Hematopoietic multipotent progenitor cell treated with erythropoietin and hydrocortisone succinate and interleukin-3 and kit ligand, for 17 days (in vitro differentiated cells): ENCODE data around the gene DRC1.
"Not testable (repeated sequence)": the region's sequence is repeated elsewhere in the genome, so short reads cannot be mapped to it uniquely, and the experiment has no call there.

ENCODE experiments used
- DNase-seq: peaks from one replicate; pipeline ENCODE4 v3.0.0-alpha.2; 2015; ENCODE audit warnings: low spot score

DRC1 gene

DNA sequence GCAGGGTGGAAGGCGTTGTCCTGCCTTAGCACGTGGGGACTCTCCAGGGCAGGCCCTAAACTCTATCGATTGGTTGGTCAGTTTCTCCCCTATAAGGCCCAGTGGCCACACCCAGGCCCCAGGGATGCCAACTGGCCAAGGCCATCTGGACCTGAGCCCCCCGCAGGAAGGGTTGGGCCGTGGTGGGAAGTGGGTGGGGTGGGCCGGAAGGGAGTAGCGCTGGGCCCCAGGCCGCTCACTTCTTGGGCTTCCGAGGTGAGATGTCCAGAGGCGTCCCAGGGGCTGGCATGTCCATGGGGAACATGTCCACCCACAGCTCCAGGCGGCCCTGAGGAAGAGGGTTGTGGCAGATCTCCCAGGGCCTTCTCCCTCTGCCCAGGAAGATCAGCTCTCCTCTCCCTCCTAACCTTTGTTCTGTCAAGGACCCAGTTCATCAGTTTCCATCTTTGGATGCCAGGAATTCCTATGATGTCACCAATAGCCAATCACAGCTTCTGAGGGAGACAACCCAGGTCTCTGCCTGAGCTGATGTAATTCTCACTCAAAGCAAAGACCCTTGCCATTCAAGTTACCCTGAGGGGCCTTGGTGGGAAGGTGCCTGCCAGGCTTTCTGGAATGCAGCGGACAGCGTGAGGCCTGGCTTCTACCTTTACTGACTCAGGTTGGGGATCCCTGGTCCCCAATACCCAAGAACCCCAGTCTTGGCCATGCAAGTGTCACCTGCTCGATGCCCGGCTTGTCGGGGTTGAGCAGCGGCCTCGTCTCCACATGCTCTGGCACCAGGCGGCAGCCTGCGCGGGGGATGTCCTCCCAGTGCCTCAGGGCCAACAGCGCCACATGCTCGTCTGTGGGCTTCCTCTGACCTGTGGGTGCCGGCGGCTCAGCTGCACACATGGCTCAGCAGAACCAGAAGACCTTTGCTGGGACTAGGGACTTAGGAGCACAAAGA is 61.8 kb downstream of the DRC1 start:
- no peak for DNase-seq

- no peak for DNase-seq
These were observed 62.9 kb downstream of the DRC1 start for GRCh38 chr2:26464390-26465265.

GRCh38 chr2:26465266-26465925 is 63.7 kb downstream of the DRC1 start:
- no peak for DNase-seq

DNA sequence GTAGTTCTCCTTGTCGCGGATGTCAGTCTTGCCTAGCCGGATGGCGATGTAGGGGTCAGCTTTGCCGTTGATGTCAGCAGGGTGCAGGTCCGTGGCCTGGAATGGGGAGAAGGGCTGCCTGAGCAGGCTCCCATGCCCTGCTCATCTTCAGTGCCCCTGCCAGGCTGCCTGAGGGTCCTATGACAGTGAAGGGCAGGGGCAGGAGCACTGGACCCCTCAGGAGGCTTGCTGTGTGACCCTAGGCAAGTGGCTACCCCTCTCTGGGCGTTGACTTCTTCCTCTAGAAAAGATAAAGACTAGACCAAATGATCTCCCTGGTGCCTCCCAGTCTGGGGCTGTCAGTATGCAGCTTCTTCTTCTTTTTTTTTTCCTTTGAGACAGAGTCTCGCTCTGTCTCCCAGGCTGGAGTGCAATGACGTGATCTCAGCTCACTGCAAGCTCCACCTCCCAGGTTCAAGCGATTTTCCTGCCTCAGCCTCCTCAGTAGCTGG is 64.3 kb downstream of the DRC1 start:
- no peak for DNase-seq

- DNase-seq: no peak
These were observed 65.1 kb downstream of the DRC1 start for GRCh38 chr2:26466662-26467310.

DNA sequence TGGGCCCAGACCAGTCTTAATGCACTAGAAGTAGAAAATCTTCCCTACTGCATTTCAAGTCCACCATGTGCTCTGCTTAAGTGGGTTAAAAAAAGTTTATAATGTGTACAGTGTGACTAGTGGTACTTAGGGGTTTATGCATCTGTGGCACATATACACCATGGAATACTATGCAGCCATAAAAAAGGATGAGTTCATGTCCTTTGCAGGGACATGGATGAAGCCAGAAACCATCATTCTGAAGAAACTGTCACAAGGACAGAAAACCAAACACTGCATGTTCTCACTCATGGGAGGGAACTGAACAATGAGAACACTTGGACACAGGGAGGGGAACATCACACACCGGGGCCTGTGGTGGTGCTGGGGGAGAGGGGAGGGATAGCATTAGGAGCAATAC is 66.8 kb downstream of the DRC1 start:
- not testable (repeated sequence) for DNase-seq

- peak; percentile 83 for DNase-seq
These were observed 67.5 kb downstream of the DRC1 start for GRCh38 chr2:26469092-26469710.

- no peak for DNase-seq
These were observed 68.2 kb downstream of the DRC1 start for GRCh38 chr2:26469955-26470354.

GRCh38 chr2:26470601-26471260 is 69.0 kb downstream of the DRC1 start:
- DNase-seq: no peak

- DNase-seq: no peak
These were observed 69.6 kb downstream of the DRC1 start for GRCh38 chr2:26471289-26471688.

GRCh38 chr2:26471766-26472706 is 70.3 kb downstream of the DRC1 start:
- no peak for DNase-seq

GRCh38 chr2:26472821-26473655 is 71.3 kb downstream of the DRC1 start:
- no peak for DNase-seq

DNA sequence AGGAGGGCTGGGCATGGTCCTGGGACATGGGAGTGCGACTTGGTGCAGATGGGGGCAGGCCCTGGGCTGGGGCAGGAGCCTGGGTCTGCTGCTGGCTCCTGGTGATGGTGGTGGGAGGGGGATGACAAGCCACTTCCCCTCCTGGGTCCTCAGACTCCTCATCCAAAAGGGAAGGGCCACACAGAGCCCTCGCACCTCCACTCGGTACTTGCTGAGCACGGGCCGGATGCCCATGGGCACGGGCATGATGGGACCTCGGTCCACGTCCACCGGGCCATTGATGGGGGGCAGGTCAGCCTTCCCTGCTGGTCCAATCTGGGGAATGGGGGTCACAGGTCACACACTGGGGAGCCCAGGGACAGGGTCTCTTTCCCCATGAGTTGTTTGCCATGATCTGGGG is 72.1 kb downstream of the DRC1 start:
- DNase-seq: no peak

GRCh38 chr2:26474261-26474785 is 72.6 kb downstream of the DRC1 start:
- no peak for DNase-seq

- DNase-seq: no peak
These were observed 73.3 kb downstream of the DRC1 start for GRCh38 chr2:26475037-26475436.

DNA sequence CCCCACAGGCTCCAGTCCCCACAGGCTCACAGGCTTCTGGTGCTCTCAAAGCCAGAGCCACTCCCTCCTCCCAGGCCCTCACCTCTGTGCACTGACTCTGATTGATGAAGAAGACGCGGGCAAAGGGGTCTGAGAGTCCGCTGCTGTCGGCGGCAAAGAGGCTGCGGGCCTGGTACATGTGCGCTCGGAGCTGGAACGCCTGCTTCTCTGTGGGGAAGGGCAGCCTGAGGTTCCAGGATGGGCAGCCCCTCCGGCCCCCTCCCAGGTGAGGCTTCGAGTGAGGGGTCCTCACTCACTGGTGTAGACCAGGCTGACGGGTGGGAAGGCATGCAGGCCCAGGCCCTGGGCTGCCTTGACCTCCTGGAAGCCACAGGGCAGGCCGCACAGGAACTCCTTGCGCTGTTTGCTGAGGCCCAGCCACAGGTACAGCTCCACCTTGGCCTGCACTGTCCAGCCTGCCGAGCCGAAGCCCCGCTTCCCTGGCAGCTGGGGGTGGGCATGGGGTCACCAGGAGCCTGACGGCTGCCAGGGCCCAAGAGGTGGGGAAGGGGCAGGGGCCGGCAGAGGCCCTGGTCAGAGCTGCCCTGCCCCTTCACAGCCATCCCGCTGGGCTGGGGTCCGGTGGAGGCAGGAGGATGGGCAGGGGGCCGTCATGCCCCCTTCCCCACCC is 74.2 kb downstream of the DRC1 start:
- no peak for DNase-seq

DNA sequence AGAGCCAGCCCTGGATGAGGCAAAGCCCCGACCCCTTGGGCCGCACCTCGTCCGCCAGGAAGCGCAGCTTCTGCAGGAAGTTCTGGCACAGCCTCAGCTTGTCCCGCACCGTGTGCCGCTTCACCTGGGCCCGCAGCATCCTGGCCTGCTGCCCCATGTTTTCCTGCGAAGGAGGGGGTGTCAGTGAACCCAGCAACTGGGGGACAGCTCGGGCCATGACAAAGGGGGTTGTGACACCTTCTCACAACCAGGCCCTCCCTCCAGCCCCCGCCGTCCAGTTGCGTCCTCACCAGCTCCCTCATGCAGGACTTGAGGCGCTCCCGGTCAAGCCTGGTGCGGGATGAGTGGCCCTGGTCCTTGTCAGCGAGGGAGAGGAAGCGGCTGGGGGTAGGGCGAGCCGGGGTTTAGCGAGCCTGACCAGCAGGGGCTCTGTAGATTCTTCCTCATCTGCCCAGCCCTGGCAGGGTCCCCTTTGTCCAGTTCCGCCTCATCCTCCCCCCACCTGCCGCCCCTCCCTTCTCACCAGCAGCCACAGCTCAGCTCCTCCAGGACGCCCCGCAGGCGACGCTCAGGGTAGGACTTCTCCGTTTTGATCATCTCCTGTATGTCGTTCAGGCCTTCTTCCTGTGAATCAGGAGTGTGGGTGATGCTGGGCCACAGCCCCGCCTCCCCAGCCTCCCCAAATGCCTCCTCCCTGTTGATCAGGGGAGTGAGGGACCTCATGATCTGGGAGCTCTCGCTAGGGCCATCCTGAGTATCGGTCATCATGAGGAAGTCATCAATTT is 75.6 kb downstream of the DRC1 start:
- no peak for DNase-seq
